Measurements from ENCODE around the gene BRI3BP. TPM values are rescaled to one million over a fixed set of nuclear protein-coding genes. Genes with fewer than 3 reads are reported as not detected.

The BRI3BP gene
- total RNA-seq, 1 donor: 2.2 TPM

DNA sequence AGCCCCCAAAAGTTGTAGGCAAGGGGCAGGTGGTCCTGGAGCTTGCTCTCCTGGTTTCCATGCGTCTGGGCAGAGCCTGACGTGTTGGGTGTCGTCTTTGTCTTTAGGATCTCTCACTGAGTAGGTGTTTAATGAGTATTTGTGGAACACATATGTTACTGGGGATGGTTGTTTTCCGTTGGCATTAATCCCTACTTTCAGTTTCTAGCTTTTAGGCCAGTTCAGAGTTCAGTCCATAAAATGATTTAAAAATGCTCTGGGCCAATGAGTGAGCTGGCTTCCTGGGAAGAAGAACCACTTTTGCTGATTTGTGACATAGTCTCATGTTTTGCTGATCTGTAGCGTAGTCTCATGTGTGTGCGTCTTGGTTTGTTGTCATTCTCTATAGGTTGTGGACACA, 82.7 kb downstream of the BRI3BP start:
- Histone ChIP-seq H2AFZ (ENCODE audit: low read length) (no peak overlapping the region), H3K27ac (ENCODE audit: low read depth, low read length) (no peak overlapping the region), H3K79me2 (ENCODE audit: insufficient read depth, low read length) (peaks cover 10% of the 10 kb centered on the region), H4K20me1 (ENCODE audit: insufficient read depth, low read length) (no peaks in the 10 kb centered on the region), H3K4me3 (ENCODE audit: insufficient read depth, low read length) (no peak overlapping the region), H3K27me3 (ENCODE audit: insufficient read depth, low read length) (no peaks in the 10 kb centered on the region), H3K4me1 (ENCODE audit: insufficient read depth, low read length) (no peaks in the 10 kb centered on the region), H3K9me3 (ENCODE audit: low read depth, low read length) (no peaks in the 10 kb centered on the region), H3K36me3 (ENCODE audit: insufficient read depth, low read length) (peaks cover 23% of the 10 kb centered on the region), H3K4me2 (ENCODE audit: insufficient read depth, low read length) (no peak overlapping the region)
- peak; percentile 11 for DNase-seq (ENCODE audit: insufficient read length, low spot score, missing footprints)
- TF ChIP-seq, protein P1, sequence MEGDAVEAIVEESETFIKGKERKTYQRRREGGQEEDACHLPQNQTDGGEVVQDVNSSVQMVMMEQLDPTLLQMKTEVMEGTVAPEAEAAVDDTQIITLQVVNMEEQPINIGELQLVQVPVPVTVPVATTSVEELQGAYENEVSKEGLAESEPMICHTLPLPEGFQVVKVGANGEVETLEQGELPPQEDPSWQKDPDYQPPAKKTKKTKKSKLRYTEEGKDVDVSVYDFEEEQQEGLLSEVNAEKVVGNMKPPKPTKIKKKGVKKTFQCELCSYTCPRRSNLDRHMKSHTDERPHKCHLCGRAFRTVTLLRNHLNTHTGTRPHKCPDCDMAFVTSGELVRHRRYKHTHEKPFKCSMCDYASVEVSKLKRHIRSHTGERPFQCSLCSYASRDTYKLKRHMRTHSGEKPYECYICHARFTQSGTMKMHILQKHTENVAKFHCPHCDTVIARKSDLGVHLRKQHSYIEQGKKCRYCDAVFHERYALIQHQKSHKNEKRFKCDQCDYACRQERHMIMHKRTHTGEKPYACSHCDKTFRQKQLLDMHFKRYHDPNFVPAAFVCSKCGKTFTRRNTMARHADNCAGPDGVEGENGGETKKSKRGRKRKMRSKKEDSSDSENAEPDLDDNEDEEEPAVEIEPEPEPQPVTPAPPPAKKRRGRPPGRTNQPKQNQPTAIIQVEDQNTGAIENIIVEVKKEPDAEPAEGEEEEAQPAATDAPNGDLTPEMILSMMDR (IDR thresholded peaks at IDR 0.05; ENCODE audit: extremely low read depth, low read depth, low read length): no peak

DNA sequence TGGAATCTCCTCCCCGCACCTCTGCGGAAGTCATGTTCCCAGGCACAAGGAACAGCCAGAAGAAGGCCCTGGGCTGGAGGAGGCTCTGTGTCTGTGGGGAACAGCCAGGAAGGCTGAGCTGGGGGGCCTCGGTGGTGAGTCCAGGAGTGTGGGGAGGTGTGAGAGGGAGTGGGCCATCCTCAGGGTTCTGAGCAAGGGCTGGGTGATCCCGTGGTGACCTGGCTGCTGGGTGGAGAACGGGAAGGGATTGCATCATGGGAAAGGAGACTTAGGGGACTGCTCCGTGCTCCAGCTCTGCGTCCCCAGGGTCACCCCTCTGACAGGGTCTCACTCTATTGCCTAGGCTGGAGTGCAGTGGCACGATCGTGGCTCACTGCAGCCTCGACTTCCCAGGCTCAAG, 85.6 kb downstream of the BRI3BP start:
- Histone ChIP-seq H3K79me2 (ENCODE audit: insufficient read depth, low read length) (no peaks in the 10 kb centered on the region), H3K27me3 (ENCODE audit: insufficient read depth, low read length) (no peaks in the 10 kb centered on the region), H3K4me1 (ENCODE audit: insufficient read depth, low read length) (no peaks in the 10 kb centered on the region), H2AFZ (ENCODE audit: low read length) (no peak overlapping the region), H3K9me3 (ENCODE audit: low read depth, low read length) (no peaks in the 10 kb centered on the region), H3K27ac (ENCODE audit: low read depth, low read length) (no peak overlapping the region), H3K36me3 (ENCODE audit: insufficient read depth, low read length) (peaks cover 18% of the 10 kb centered on the region), H3K4me2 (ENCODE audit: insufficient read depth, low read length) (no peak overlapping the region), H4K20me1 (ENCODE audit: insufficient read depth, low read length) (no peaks in the 10 kb centered on the region), H3K4me3 (ENCODE audit: insufficient read depth, low read length) (no peak overlapping the region)
- DNase-seq (ENCODE audit: insufficient read length, low spot score, missing footprints): no peak
- TF ChIP-seq, protein P1 (IDR thresholded peaks at IDR 0.05; ENCODE audit: extremely low read depth, low read depth, low read length): no peak

GRCh38 chr12:125079648-125080645, 86.5 kb downstream of the BRI3BP start:
- Histone ChIP-seq H3K4me3 (ENCODE audit: insufficient read depth, low read length) (peak overlapping the region; percentile 11), H4K20me1 (ENCODE audit: insufficient read depth, low read length) (no peaks in the 10 kb centered on the region), H3K4me1 (ENCODE audit: insufficient read depth, low read length) (no peaks in the 10 kb centered on the region), H3K9me3 (ENCODE audit: low read depth, low read length) (no peaks in the 10 kb centered on the region), H3K27me3 (ENCODE audit: insufficient read depth, low read length) (no peaks in the 10 kb centered on the region), H3K4me2 (ENCODE audit: insufficient read depth, low read length) (peak overlapping the region; percentile 43), H3K27ac (ENCODE audit: low read depth, low read length) (peak overlapping the region; percentile 36), H2AFZ (ENCODE audit: low read length) (peak overlapping the region; percentile 57), H3K79me2 (ENCODE audit: insufficient read depth, low read length) (no peaks in the 10 kb centered on the region), H3K36me3 (ENCODE audit: insufficient read depth, low read length) (peaks cover 16% of the 10 kb centered on the region)
- no peak for DNase-seq (ENCODE audit: insufficient read length, low spot score, missing footprints)
- TF ChIP-seq, protein P1 (IDR thresholded peaks at IDR 0.05; ENCODE audit: extremely low read depth, low read depth, low read length): no peak

Small RNA genes lying within 50 kb of the gene (small RNA-seq; reads per million reads assigned to genes)
- not detected for gene AC122688.1

Other genes with a start within 250 kb of the BRI3BP start
- gene SCARB1, start 129.8 kb upstream of the BRI3BP start, total RNA-seq: 9.4 and 10.9 TPM in 2 replicates
- 1,904 and 1,975 TPM in 2 replicates for gene UBC, start 79.0 kb upstream of the BRI3BP start, total RNA-seq
- gene DHX37, start 4.5 kb upstream of the BRI3BP start, total RNA-seq: 14.1 and 16.6 TPM in 2 replicates
- gene AACS, start 71.8 kb downstream of the BRI3BP start, total RNA-seq: 24.5 and 26.4 TPM in 2 replicates
- 0.72 and 1.5 TPM in 2 replicates for gene TMEM132B, start 192.7 kb downstream of the BRI3BP start, total RNA-seq